Sigmoid colon (tissue), 7 donors: ENCODE results near the gene RALGDS. TPM values are rescaled to one million over a fixed set of nuclear protein-coding genes. Genes with fewer than 3 reads are reported as not detected.
A peak's percentile ranks its signal among the peaks of the same experiment; 100 is the strongest.

ENCODE experiments used
- DNase-seq: peaks from one replicate; pipeline ENCODE4 v3.0.0-alpha.2; 2019
- H3K27ac ChIP-seq, 4 donors: fragments of 200-600 bp; sonication (generic); one replicate each; pipeline ENCODE4 v1.5.1; 2016 to 2019; ENCODE audit warnings: mild to moderate bottlenecking in 1 of 4
- H3K27me3 ChIP-seq, 3 donors: fragments of 200-600 bp; sonication (generic); one replicate each; pipeline ENCODE4 v1.5.1; 2019; ENCODE audit warnings: mild to moderate bottlenecking in 1 of 3
- H3K36me3 ChIP-seq, 4 donors: fragments of 200-600 bp; sonication (generic); one replicate each; pipeline ENCODE4 v1.5.1; 2016 to 2019
- H3K4me1 ChIP-seq, 4 donors: fragments of 200-600 bp; sonication (generic); one replicate each; pipeline ENCODE4 v1.5.1; 2017 to 2019
- H3K4me3 ChIP-seq, 4 donors: fragments of 200-600 bp; sonication (generic); one replicate each; pipeline ENCODE4 v1.5.1; 2017 to 2019; ENCODE audit warnings: mild to moderate bottlenecking in 2 of 4, moderate library complexity in 1 of 4
- H3K9me3 ChIP-seq, 4 donors: fragments of 200-600 bp in 3 of 4; sonication (generic) in 3 of 4; one replicate each; pipeline versions ENCODE4 v1.5.1 to v1.6.1; 2013 to 2019
- CTCF ChIP-seq, 4 experiments: fragments of 450-650 bp in 3 of 4; fragments of 200-600 bp in 1 of 4; IDR thresholded peaks; one replicate each; pipeline ENCODE4 v1.5.1; 2016 to 2019; ENCODE audit warnings: antibody characterized with exemption in 4 of 4, mild to moderate bottlenecking in 3 of 4, moderate library complexity in 2 of 4
- EP300 ChIP-seq, 4 donors: sonication (generic); formaldehyde crosslinking; IDR thresholded peaks; one replicate each; pipeline ENCODE4 v1.6.1; 2017; ENCODE audit warnings: antibody characterized with exemption in 4 of 4
- POLR2A ChIP-seq, 2 donors: fragments of 450-650 bp; IDR thresholded peaks; one replicate each; pipeline ENCODE4 v1.6.1; 2016; ENCODE audit warnings: antibody characterized with exemption in 2 of 2, mild to moderate bottlenecking in 2 of 2, moderate library complexity in 2 of 2
- POLR2AphosphoS5 ChIP-seq, 4 donors: sonication (generic); formaldehyde crosslinking; IDR thresholded peaks; one replicate each; pipeline ENCODE4 v1.6.1; 2017; ENCODE audit warnings: antibody characterized with exemption in 4 of 4
- WGBS, 2 donors: extraction: QIAGEN DNeasy Blood & Tissue Kit; methylation state at CpG; one replicate each; pipeline ENCODE4 v1.1.7; 2013; 5-methylcytosine and 5-hydroxymethylcytosine counted together
- intact Hi-C: fragments of 100-400 bp; cut with DNase I; formaldehyde crosslinking; loops from one replicate; pipeline ENCODE4 v1.15.1; 2023
- polyA plus RNA-seq, 3 donors: library from polyadenylated mRNA; stranded (reverse); fragments of 200-250 nt; gene quantifications; one replicate each; pipeline ENCODE4 v1.2.3, GENCODE V29; 2013
- total RNA-seq, 4 donors: library from RNA; depleted of rRNA; stranded (reverse); fragments of >200 nt; gene quantifications; one replicate each; pipeline ENCODE4 v1.1.0, GENCODE V29; 2016
- donor health status: healthy with polysubstance abuse.
- donor health status: Bipolar disorder and iron deficiency.
- donor health status: healthy.

The RALGDS gene
- total and polyA plus RNA-seq, 7 donors: 27.6 to 52.7 (median 39.6) TPM

GRCh38 chr9:133146746-133147411 is 25.8 kb upstream of the RALGDS start:
- Histone ChIP-seq H3K4me3 (no peak overlapping the region), H3K4me1 (peaks cover 0 to 58% (median 49%) of the 10 kb centered on the region in 4 donors), H3K9me3 (no peaks in the 10 kb centered on the region), H3K27me3 (no peaks in the 10 kb centered on the region), H3K36me3 (no peaks in the 10 kb centered on the region), H3K27ac (peak overlapping the region; percentile 83 to 95 (median 88))
- WGBS, 2 donors: 61 to 70% methylated on average over 7 of the region's 7 CpGs
- intact Hi-C loops: no loop called here
- TF ChIP-seq POLR2AphosphoS5 (IDR thresholded peaks at IDR 0.05): no peak
- TF ChIP-seq CTCF (IDR thresholded peaks at IDR 0.05): no peak
- no peak for TF ChIP-seq EP300 (IDR thresholded peaks at IDR 0.05)
- no peak for TF ChIP-seq POLR2A (IDR thresholded peaks at IDR 0.05)
- DNase-seq: no peak

GRCh38 chr9:133144904-133145851 is 24.1 kb upstream of the RALGDS start:
- Histone ChIP-seq H3K27me3 (no peaks in the 10 kb centered on the region), H3K9me3 (no peaks in the 10 kb centered on the region), H3K36me3 (no peaks in the 10 kb centered on the region), H3K4me3 (peak overlapping the region in 1 of 4 donors; percentile 48), H3K4me1 (peaks cover 0 to 72% (median 60%) of the 10 kb centered on the region in 4 donors), H3K27ac (peak overlapping the region; percentile 45 to 68 (median 55))
- DNase-seq: no peak
- WGBS, 2 donors: 76 to 79% methylated on average over 19 of the region's 19 CpGs
- intact Hi-C loops: loop anchor here (1.0 to 2.0 kb wide), 2 partner anchors 42 to 114 kb away; partner anchors contain the start of gene GTF3C5
- no peak for TF ChIP-seq POLR2A (IDR thresholded peaks at IDR 0.05)
- TF ChIP-seq POLR2AphosphoS5 (IDR thresholded peaks at IDR 0.05): no peak

DNA sequence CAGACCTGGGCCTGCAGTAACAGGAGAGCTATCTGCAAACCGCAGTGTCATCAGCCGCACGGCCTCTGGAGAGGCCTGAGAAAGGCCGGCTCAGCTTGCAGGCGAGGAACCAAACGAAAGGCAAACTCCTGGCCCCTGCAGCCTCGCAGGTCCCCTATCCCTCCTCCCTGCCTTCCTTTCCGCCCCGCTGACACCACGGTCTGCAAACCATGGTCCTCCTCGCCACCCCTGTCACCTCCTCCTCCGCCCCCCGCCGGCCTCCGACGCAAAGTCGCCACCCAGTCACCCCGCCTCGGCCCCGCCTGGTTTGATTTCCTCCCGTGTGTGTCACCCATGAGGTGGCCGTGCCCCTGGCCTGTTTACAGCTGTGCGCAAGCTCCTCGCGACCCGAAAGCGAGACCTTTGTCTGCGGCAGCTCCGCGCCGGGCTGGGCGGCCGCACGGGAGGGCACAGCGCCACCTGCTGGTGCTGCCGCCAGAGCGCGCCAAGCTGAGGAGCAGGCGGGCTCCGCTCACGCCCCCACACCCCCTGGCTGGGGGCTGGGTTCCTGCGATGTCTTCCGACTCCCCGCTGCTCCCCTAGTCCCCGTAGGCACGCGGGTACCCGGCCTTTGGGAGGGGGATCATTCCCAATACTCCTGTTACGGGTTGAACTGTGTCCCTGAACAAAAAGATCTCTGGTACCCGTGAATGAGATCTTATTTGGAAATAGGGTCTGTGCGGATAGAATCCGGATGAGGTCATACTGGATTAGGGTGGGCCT is 23.3 kb upstream of the RALGDS start:
- peak overlapping the region; percentile 45 to 68 (median 55) for H3K27ac ChIP-seq
- peak; percentile 88 for DNase-seq
- no peaks in the 10 kb centered on the region for H3K36me3 ChIP-seq
- intact Hi-C loops: loop anchor here (1.0 to 2.0 kb wide), 2 partner anchors 41 to 114 kb away; partner anchors contain the start of gene GTF3C5
- TF ChIP-seq CTCF (IDR thresholded peaks at IDR 0.05) (peak; percentile 92 to 99 (median 96)), EP300 (IDR thresholded peaks at IDR 0.05) (no peak), POLR2AphosphoS5 (IDR thresholded peaks at IDR 0.05) (peak in 2 of 4 donors; percentile 32 to 48), POLR2A (IDR thresholded peaks at IDR 0.05) (peak in 1 of 2 donors; percentile 12)
- H3K4me1 ChIP-seq: peaks cover 0 to 74% (median 57%) of the 10 kb centered on the region in 4 donors
- no peaks in the 10 kb centered on the region for H3K27me3 ChIP-seq
- 4 to 7% methylated on average over 52 of the region's 52 CpGs for WGBS, 2 donors
- H3K9me3 ChIP-seq: no peaks in the 10 kb centered on the region
- peak overlapping the region in 3 of 4 donors; percentile 47 to 53 (median 48) for H3K4me3 ChIP-seq

DNA sequence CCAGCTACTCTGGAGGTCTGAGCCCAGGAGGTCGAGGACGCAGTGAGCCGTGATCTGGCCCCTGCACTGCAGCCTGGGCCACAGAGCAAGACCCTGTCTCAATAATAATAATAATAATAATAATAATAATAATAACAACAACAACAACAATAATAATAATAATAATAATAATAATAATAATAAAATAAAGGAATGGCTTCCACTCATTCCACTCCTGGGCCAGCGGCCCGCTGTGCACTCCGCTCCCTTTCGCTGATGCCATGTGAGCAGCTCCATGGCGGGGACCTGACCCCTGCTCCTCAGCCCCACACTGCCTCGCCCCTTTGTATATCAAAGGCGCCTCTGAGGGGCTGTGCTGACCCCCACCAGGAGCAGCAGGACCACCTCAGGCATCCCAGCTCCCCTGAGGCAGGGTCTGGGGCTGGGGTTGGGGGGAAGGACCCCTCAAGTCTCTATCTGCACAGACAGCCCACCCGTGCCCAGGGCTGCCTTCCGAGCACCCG is 22.6 kb upstream of the RALGDS start:
- H3K4me1 ChIP-seq: peaks cover 0 to 79% (median 56%) of the 10 kb centered on the region in 4 donors
- peak overlapping the region; percentile 45 to 68 (median 55) for H3K27ac ChIP-seq

More for the DNA sequence above, 22.6 kb upstream of the RALGDS start:
- no peaks in the 10 kb centered on the region for H3K9me3 ChIP-seq
- intact Hi-C loops: loop anchor here (1.0 to 2.0 kb wide), 2 partner anchors 40 to 113 kb away; partner anchors contain the start of gene GTF3C5
- no peak for DNase-seq
- no peaks in the 10 kb centered on the region for H3K36me3 ChIP-seq
- WGBS, 2 donors: 82 to 89% methylated on average over 13 of the region's 13 CpGs
- TF ChIP-seq POLR2AphosphoS5 (IDR thresholded peaks at IDR 0.05) (no peak), CTCF (IDR thresholded peaks at IDR 0.05) (no peak), EP300 (IDR thresholded peaks at IDR 0.05) (no peak), POLR2A (IDR thresholded peaks at IDR 0.05) (no peak)
- no peaks in the 10 kb centered on the region for H3K27me3 ChIP-seq
- peak overlapping the region in 3 of 4 donors; percentile 47 to 53 (median 48) for H3K4me3 ChIP-seq
